H9 (cell line): Measurements from ENCODE around the gene RIMKLA. TPM values are rescaled to one million over a fixed set of nuclear protein-coding genes. Genes with fewer than 3 reads are reported as not detected.

ENCODE experiments used
- DNase-seq: peaks from one replicate; pipeline ENCODE4 v3.0.0-alpha.2; 2017
- H2AFZ ChIP-seq: one replicate; pipeline ENCODE4 v1.6.1; 2013; ENCODE audit warnings: mild to moderate bottlenecking, low read length, control low read depth, moderate library complexity
- H2AK5ac ChIP-seq: 2 replicates; pipeline ENCODE4 v1.6.1; 2013; ENCODE audit warnings: low read length, control low read depth, mixed read lengths; ENCODE audit not compliant: insufficient read length
- H2BK120ac ChIP-seq: one replicate; pipeline ENCODE4 v1.6.1; 2013; ENCODE audit warnings: low read depth, mild to moderate bottlenecking, low read length, control low read depth, inconsistent platforms; ENCODE audit not compliant: poor library complexity, severe bottlenecking
- H2BK12ac ChIP-seq: 2 replicates; pipeline ENCODE4 v1.6.1; 2013; ENCODE audit warnings: low read length, control low read depth, mixed read lengths, low read depth; ENCODE audit not compliant: insufficient read length
- H2BK15ac ChIP-seq: 2 replicates; pipeline ENCODE4 v1.6.1; 2013; ENCODE audit warnings: low read depth, low read length, control low read depth
- H2BK20ac ChIP-seq: one replicate; pipeline ENCODE4 v1.6.1; 2013; ENCODE audit warnings: low read depth, mild to moderate bottlenecking, low read length, control low read depth, inconsistent platforms; ENCODE audit not compliant: poor library complexity, severe bottlenecking
- H2BK5ac ChIP-seq: 2 replicates; pipeline ENCODE4 v1.6.1; 2013; ENCODE audit warnings: low read length, control low read depth, mixed read lengths; ENCODE audit not compliant: insufficient read length
- H3K14ac ChIP-seq: 2 replicates; pipeline ENCODE4 v1.6.1; 2013; ENCODE audit warnings: low read length, control low read depth; ENCODE audit not compliant: insufficient read depth
- H3K18ac ChIP-seq: 2 replicates; pipeline ENCODE4 v1.6.1; 2013; ENCODE audit warnings: low read depth, mild to moderate bottlenecking, mixed read lengths, low read length, control low read depth; ENCODE audit not compliant: insufficient read length
- H3K23ac ChIP-seq: 2 replicates; pipeline ENCODE4 v1.6.1; 2013; ENCODE audit warnings: low read length, control low read depth, mixed read lengths, low read depth; ENCODE audit not compliant: insufficient read length
- H3K23me2 ChIP-seq: 2 replicates; pipeline ENCODE4 v1.6.1; 2013; ENCODE audit warnings: low read depth, mild to moderate bottlenecking, mixed read lengths, low read length, control low read depth; ENCODE audit not compliant: insufficient read length, poor library complexity, severe bottlenecking
- H3K27ac ChIP-seq: 2 replicates; pipeline ENCODE4 v1.5.1; 2013; ENCODE audit warnings: low read length, control low read depth, mixed read lengths, low read depth; ENCODE audit not compliant: insufficient read length
- H3K27me3 ChIP-seq: 2 replicates; pipeline ENCODE4 v1.6.1; 2013; ENCODE audit warnings: low read length, control low read depth, inconsistent platforms; ENCODE audit not compliant: insufficient read depth
- H3K4ac ChIP-seq: 2 replicates; pipeline ENCODE4 v1.6.1; 2013; ENCODE audit warnings: low read depth, mild to moderate bottlenecking, control low read depth, inconsistent platforms, low read length, moderate library complexity
- H3K4me1 ChIP-seq: 2 replicates; pipeline ENCODE4 v1.6.1; 2013; ENCODE audit warnings: low read length, control low read depth, inconsistent platforms; ENCODE audit not compliant: insufficient read depth
- H3K4me2 ChIP-seq: 2 replicates; pipeline ENCODE4 v1.6.1; 2013; ENCODE audit warnings: low read length, control low read depth, mixed read lengths; ENCODE audit not compliant: insufficient read length, insufficient read depth
- H3K56ac ChIP-seq: 2 replicates; pipeline ENCODE4 v1.6.1; 2013; ENCODE audit warnings: low read depth, mild to moderate bottlenecking, mixed read lengths, low read length, control low read depth; ENCODE audit not compliant: insufficient read length
- H3K79me1 ChIP-seq: 2 replicates; pipeline ENCODE4 v1.6.1; 2013; ENCODE audit warnings: low read depth, mild to moderate bottlenecking, moderate library complexity, low read length, control low read depth, inconsistent platforms; ENCODE audit not compliant: insufficient read depth, poor library complexity, severe bottlenecking
- H3K79me2 ChIP-seq: 2 replicates; pipeline ENCODE4 v1.6.1; 2013; ENCODE audit warnings: low read length, control low read depth, inconsistent platforms; ENCODE audit not compliant: insufficient read depth
- H3K9ac ChIP-seq: 2 replicates; pipeline ENCODE4 v1.6.1; 2013; ENCODE audit warnings: low read length, control low read depth, mixed read lengths; ENCODE audit not compliant: insufficient read length; ENCODE audit errors: extremely low read depth
- H3K9me3 ChIP-seq: one replicate; pipeline ENCODE4 v1.6.1; 2013; ENCODE audit warnings: low read depth, low read length, inconsistent platforms; ENCODE audit not compliant: control insufficient read depth
- H3T11ph ChIP-seq: one replicate; pipeline ENCODE4 v1.6.1; 2013; ENCODE audit warnings: mild to moderate bottlenecking, low read length, control low read depth, inconsistent platforms
- H4K20me1 ChIP-seq: one replicate; pipeline ENCODE4 v1.6.1; 2013; ENCODE audit not compliant: control insufficient read depth, insufficient read length, insufficient read depth
- H4K5ac ChIP-seq: 2 replicates; pipeline ENCODE4 v1.6.1; 2013; ENCODE audit warnings: low read depth, mild to moderate bottlenecking, mixed read lengths, low read length, control low read depth; ENCODE audit not compliant: insufficient read length
- H4K8ac ChIP-seq: replicated peaks from 2 replicates; pipeline ENCODE4 v1.6.1; 2013; ENCODE audit warnings: low read length, control low read depth, mixed read lengths, low read depth; ENCODE audit not compliant: insufficient read length
- H4K91ac ChIP-seq: 2 replicates; pipeline ENCODE4 v1.6.1; 2013; ENCODE audit warnings: low read depth, mild to moderate bottlenecking, moderate library complexity, mixed read lengths, low read length, control low read depth; ENCODE audit not compliant: insufficient read length
- H3K27ac Mint-ChIP-seq, 3 experiments: 2 replicates in 2 of 3; 3 replicates in 1 of 3; pipeline ENCODE4 v1.8.0; 2020 to 2021; ENCODE audit warnings: mixed read lengths in 3 of 3, mild to moderate bottlenecking in 1 of 3, moderate library complexity in 1 of 3
- H3K27me3 Mint-ChIP-seq: 2 replicates; pipeline ENCODE4 v1.8.0; 2021; ENCODE audit warnings: low read depth, mild to moderate bottlenecking, moderate library complexity, mixed read lengths
- H3K36me3 Mint-ChIP-seq, 3 experiments: 2 replicates in 2 of 3; 3 replicates in 1 of 3; pipeline ENCODE4 v1.8.0; 2020 to 2021; ENCODE audit warnings: low read depth in 3 of 3, mixed read lengths in 3 of 3; ENCODE audit not compliant: insufficient read depth in 1 of 3
- H3K4me1 Mint-ChIP-seq, 2 experiments: 2 replicates each; pipeline ENCODE4 v1.8.0; 2020; ENCODE audit warnings: mixed read lengths in 2 of 2
- H3K4me3 Mint-ChIP-seq, 2 experiments: 2 replicates in 1 of 2; 3 replicates in 1 of 2; pipeline ENCODE4 v1.8.0; 2020 to 2021; ENCODE audit warnings: mild to moderate bottlenecking in 2 of 2, mixed read lengths in 2 of 2, moderate library complexity in 1 of 2
- H3K9me3 Mint-ChIP-seq, 2 experiments: 2 replicates in 1 of 2; 3 replicates in 1 of 2; pipeline ENCODE4 v1.8.0; 2020; ENCODE audit warnings: mild to moderate bottlenecking in 2 of 2, mixed read lengths in 2 of 2, moderate library complexity in 1 of 2
- CTCF ChIP-seq: fragments of 200-600 bp; sonication (generic); conservative IDR thresholded peaks from 3 replicates; pipeline ENCODE4 v1.8.0; 2021; ENCODE audit warnings: antibody characterized with exemption, mild to moderate bottlenecking
- WGBS: extraction: QIAGEN DNeasy Blood & Tissue Kit; methylation state at CpG from one replicate; pipeline ENCODE4 v1.1.7; 2013; ENCODE audit warnings: missing lambda C conversion rate, low lambda C conversion rate, mixed read lengths; ENCODE audit not compliant: insufficient read length; ENCODE audit errors: extremely low coverage; 5-methylcytosine and 5-hydroxymethylcytosine counted together
- total RNA-seq: library from RNA; stranded (reverse); gene quantifications from 2 replicates; pipeline ENCODE4 v1.2.1, GENCODE V29; 2021

The RIMKLA gene
- total RNA-seq, 1 experiment from 2014 or later: 4.7 TPM

- no peak for DNase-seq
- Mint-ChIP-seq H3K4me1 (peaks cover 34 to 35% of the 10 kb centered on the region in 2 experiments), H3K27me3 (peaks cover 2% of the 10 kb centered on the region; the same call in 1 of the 2 replicates), H3K36me3 (no peaks in the 10 kb centered on the region), H3K4me3 (no peak overlapping the region), H3K9me3 (no peaks in the 10 kb centered on the region), H3K27ac (peak overlapping the region in 1 of 3 experiments; percentile 95; a peak in 1 of 7 replicates)
- H2BK12ac ChIP-seq: no peak overlapping the region
- H2BK15ac ChIP-seq: no peak overlapping the region
- no CpG with 5 or more reads among the region's 10 CpGs for WGBS
- peaks cover 9% of the 10 kb centered on the region; the same call in 1 of the 2 replicates for H3K4me1 ChIP-seq
- no peak for TF ChIP-seq CTCF
- no peak overlapping the region for H3T11ph ChIP-seq
- no peak overlapping the region for H3K4me2 ChIP-seq
- H3K9me3 ChIP-seq: no peaks in the 10 kb centered on the region
- H4K20me1 ChIP-seq: no peaks in the 10 kb centered on the region
- no peak overlapping the region for H2BK20ac ChIP-seq
- H3K9ac ChIP-seq: no peak overlapping the region
- H3K18ac ChIP-seq: no peak overlapping the region
- no peak overlapping the region for H3K56ac ChIP-seq
- no peak overlapping the region for H3K23ac ChIP-seq
- H3K23me2 ChIP-seq: no peaks in the 10 kb centered on the region
- H3K14ac ChIP-seq: no peak overlapping the region
- H2AFZ ChIP-seq: no peak overlapping the region
- H4K5ac ChIP-seq: no peak overlapping the region
- no peak overlapping the region for H4K91ac ChIP-seq
- no peak overlapping the region for H2AK5ac ChIP-seq
- no peak overlapping the region for H2BK120ac ChIP-seq
- H3K79me1 ChIP-seq: no peaks in the 10 kb centered on the region
- no peak overlapping the region for H3K27ac ChIP-seq
- H4K8ac ChIP-seq: no peak overlapping the region
- H3K27me3 ChIP-seq: no peaks in the 10 kb centered on the region
- no peak overlapping the region for H3K4ac ChIP-seq
- no peak overlapping the region for H2BK5ac ChIP-seq
- H3K79me2 ChIP-seq: no peaks in the 10 kb centered on the region
These were observed 40.5 kb downstream of the RIMKLA start for GRCh38 chr1:42420911-42421585.
